CD4-positive, alpha-beta T cell treated with Interleukin-15 for 4 hours (primary cell): Measurements from ENCODE around the gene COP1.
"Not testable (repeated sequence)": the region's sequence is repeated elsewhere in the genome, so short reads cannot be mapped to it uniquely, and the experiment has no call there.

Source experiments
- DNase-seq: peaks from one replicate; pipeline ENCODE4 v3.0.0-alpha.2; 2020; ENCODE audit warnings: low spot score

The COP1 gene

GRCh38 chr1:176033474-176033873 lies 173.6 kb downstream of the COP1 start:
- DNase-seq, result no peak

GRCh38 chr1:176032040-176032645 lies 174.9 kb downstream of the COP1 start:
- DNase-seq, result no peak

GRCh38 chr1:176029609-176030008 lies 177.5 kb downstream of the COP1 start:
- no peak for DNase-seq

GRCh38 chr1:176029155-176029554 lies 177.9 kb downstream of the COP1 start:
- no peak for DNase-seq

GRCh38 chr1:176027934-176028333 lies 179.2 kb downstream of the COP1 start:
- not testable (repeated sequence) for DNase-seq

- no peak for DNase-seq
Measured at GRCh38 chr1:176022574-176022973, 184.5 kb downstream of the COP1 start.

- no peak for DNase-seq
Measured at GRCh38 chr1:176017722-176018121, 189.4 kb downstream of the COP1 start.

- no peak for DNase-seq
Measured at GRCh38 chr1:176009951-176010350, 197.1 kb downstream of the COP1 start.

GRCh38 chr1:176007756-176008389 lies 199.2 kb downstream of the COP1 start:
- DNase-seq, result not testable (repeated sequence)

- not testable (repeated sequence) for DNase-seq
Measured at GRCh38 chr1:175994660-175995059, 212.4 kb downstream of the COP1 start.

GRCh38 chr1:175992825-175993224 lies 214.3 kb downstream of the COP1 start:
- not testable (repeated sequence) for DNase-seq

GRCh38 chr1:175992202-175992601 lies 214.9 kb downstream of the COP1 start:
- DNase-seq, result not testable (repeated sequence)

GRCh38 chr1:175984813-175985212 lies 222.3 kb downstream of the COP1 start:
- DNase-seq, result no peak

GRCh38 chr1:175984057-175984812 lies 222.9 kb downstream of the COP1 start:
- no peak for DNase-seq

GRCh38 chr1:175983363-175983762 lies 223.7 kb downstream of the COP1 start:
- DNase-seq, result not testable (repeated sequence)

GRCh38 chr1:175981128-175981527 lies 226.0 kb downstream of the COP1 start:
- no peak for DNase-seq

- DNase-seq, result no peak
Measured at GRCh38 chr1:175978926-175979325, 228.2 kb downstream of the COP1 start.

GRCh38 chr1:175978476-175978875 lies 228.6 kb downstream of the COP1 start:
- DNase-seq, result no peak

GRCh38 chr1:175976865-175977642 lies 230.0 kb downstream of the COP1 start:
- no peak for DNase-seq

GRCh38 chr1:175969231-175969630 lies 237.9 kb downstream of the COP1 start:
- DNase-seq, result no peak

- DNase-seq, result no peak
Measured at GRCh38 chr1:175968486-175969172, 238.5 kb downstream of the COP1 start.

GRCh38 chr1:175963740-175964139 lies 243.3 kb downstream of the COP1 start:
- no peak for DNase-seq
